Smooth muscle cell (in vitro differentiated cells): ENCODE data around the gene JARID2. TPM values are rescaled to one million over a fixed set of nuclear protein-coding genes. Genes with fewer than 3 reads are reported as not detected.

Source experiments
- DNase-seq: peaks from one replicate; lab custom pipeline; 2025; ENCODE audit not compliant: unreplicated experiment; lab: John Stamatoyannopoulos, UW
- H2AFZ ChIP-seq: fragments of 200-600 bp; sonication (generic); 2 replicates; pipeline ENCODE4 v1.6.0; 2016; ENCODE audit warnings: antibody characterized with exemption, low read depth, mild to moderate bottlenecking
- H3F3A ChIP-seq: fragments of 200-600 bp; sonication (generic); 2 replicates; pipeline ENCODE4 v1.6.0; 2017; ENCODE audit warnings: antibody characterized with exemption, low read depth
- H3K27ac ChIP-seq: fragments of 200-600 bp; sonication (generic); 2 replicates; pipeline ENCODE4 v1.5.1; 2016; ENCODE audit warnings: low read depth, mild to moderate bottlenecking
- H3K27me3 ChIP-seq: fragments of 200-600 bp; sonication (generic); 2 replicates; pipeline ENCODE4 v1.6.1; 2016; ENCODE audit warnings: low read depth, mild to moderate bottlenecking
- H3K36me3 ChIP-seq: fragments of 200-600 bp; sonication (generic); 2 replicates; pipeline ENCODE4 v1.5.1; 2016; ENCODE audit warnings: low read depth
- H3K4me1 ChIP-seq: fragments of 200-600 bp; sonication (generic); 2 replicates; pipeline ENCODE4 v1.5.1; 2016; ENCODE audit warnings: low read depth
- H3K4me2 ChIP-seq: fragments of 200-600 bp; sonication (generic); 2 replicates; pipeline ENCODE4 v1.6.0; 2016; ENCODE audit warnings: mild to moderate bottlenecking
- H3K4me3 ChIP-seq: fragments of 200-600 bp; sonication (generic); 2 replicates; pipeline ENCODE4 v1.5.1; 2016; ENCODE audit warnings: mild to moderate bottlenecking
- H3K79me2 ChIP-seq: fragments of 200-600 bp; sonication (generic); 2 replicates; pipeline ENCODE4 v1.6.0; 2016; ENCODE audit warnings: low read depth, mild to moderate bottlenecking
- H3K9ac ChIP-seq: fragments of 200-600 bp; sonication (generic); 2 replicates; pipeline ENCODE4 v1.6.0; 2016; ENCODE audit warnings: low read depth
- H3K9me3 ChIP-seq: fragments of 200-600 bp; sonication (generic); replicated peaks from 2 replicates; pipeline ENCODE4 v1.5.1; 2016; ENCODE audit warnings: low read depth
- H4K20me1 ChIP-seq: fragments of 200-600 bp; sonication (generic); 2 replicates; pipeline ENCODE4 v1.6.0; 2016; ENCODE audit warnings: low read depth
- CTCF ChIP-seq: fragments of 200-600 bp; sonication (generic); IDR thresholded peaks from 2 replicates; pipeline ENCODE4 v1.5.1; 2017; ENCODE audit warnings: borderline replicate concordance, mild to moderate bottlenecking, antibody characterized with exemption; ENCODE audit not compliant: insufficient read depth, poor library complexity, severe bottlenecking
- WGBS: methylation state at CpG from one replicate; pipeline ENCODE4 v1.1.7; 2016; ENCODE audit warnings: low lambda C conversion rate; 5-methylcytosine and 5-hydroxymethylcytosine counted together
- polyA plus RNA-seq: library from polyadenylated mRNA; unstranded; fragments of >200 nt; fragmentation: Nextera tagmentation; extraction: Ambion mirVana; gene quantifications from 2 replicates; pipeline ENCODE4 v1.2.1, GENCODE V29; 2016
- total RNA-seq: library from RNA; depleted of rRNA; stranded (reverse); fragments of >200 nt; gene quantifications from 2 replicates; pipeline ENCODE4 v1.2.3, GENCODE V29; 2014

Gene JARID2
- total and polyA plus RNA-seq, 2 experiments from 2014 or later, result 5.2 to 10.2 TPM

DNA sequence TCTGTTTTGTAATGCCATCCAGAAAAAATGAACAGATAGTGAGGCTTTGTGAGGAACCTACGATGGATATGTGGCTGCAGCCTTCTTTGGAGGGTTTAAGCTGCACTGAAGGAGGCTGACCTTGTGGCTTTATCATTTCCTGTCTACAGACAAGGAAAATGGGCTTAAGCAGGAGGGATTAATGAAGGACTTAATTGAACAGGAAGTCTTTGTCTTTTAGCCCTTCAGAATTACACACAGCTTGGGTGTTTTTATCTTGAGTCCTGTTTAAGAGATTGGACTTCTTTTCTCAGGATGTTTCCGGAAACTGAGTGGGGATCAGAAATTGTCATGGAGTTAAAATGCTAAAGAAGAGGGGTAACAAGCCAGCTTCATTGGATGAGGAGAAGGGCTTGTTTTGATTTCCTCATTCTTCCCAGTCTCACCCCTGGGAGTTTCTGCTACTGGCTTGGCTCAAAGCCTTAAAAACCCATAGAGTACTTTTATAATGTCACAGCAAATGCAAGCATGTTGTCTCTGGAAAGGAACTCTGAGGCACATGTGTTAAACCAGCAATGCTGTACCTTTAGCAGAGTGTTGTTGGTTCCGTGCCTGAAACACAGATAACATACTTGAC, 193.6 kb downstream of the JARID2 start:
- Histone ChIP-seq H3K4me1 (peaks cover 42% of the 10 kb centered on the region), H3F3A (no peaks in the 10 kb centered on the region), H3K27ac (no peak overlapping the region), H3K4me3 (no peak overlapping the region), H3K36me3 (no peaks in the 10 kb centered on the region), H2AFZ (no peak overlapping the region), H3K27me3 (no peaks in the 10 kb centered on the region), H3K9me3 (no peaks in the 10 kb centered on the region), H4K20me1 (peaks cover 97% of the 10 kb centered on the region), H3K79me2 (peaks cover 45% of the 10 kb centered on the region), H3K9ac (no peak overlapping the region), H3K4me2 (peak overlapping the region; percentile 22)
- no peak for TF ChIP-seq CTCF
- no peak for DNase-seq
- WGBS, result 59% methylated on average over 3 of the region's 3 CpGs

DNA sequence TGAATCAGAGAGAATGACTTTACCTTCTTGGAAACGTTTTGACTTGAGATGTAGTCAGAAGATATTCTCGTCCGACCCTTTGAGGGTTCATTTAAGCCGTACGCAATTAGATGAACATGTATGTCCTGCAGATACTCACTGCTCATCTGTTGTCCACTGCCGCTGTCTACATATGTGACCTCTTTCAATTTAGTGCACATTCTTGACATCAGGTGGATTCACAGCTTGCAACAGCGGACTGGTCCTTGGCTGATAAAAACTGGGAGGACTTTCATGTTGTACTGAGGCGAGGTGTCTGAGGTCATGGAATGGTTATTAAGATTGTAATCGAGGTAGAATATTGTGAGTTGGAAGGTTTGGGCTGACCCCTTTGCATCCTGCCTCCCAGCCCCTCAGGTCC, 194.2 kb downstream of the JARID2 start:
- H3F3A ChIP-seq, result no peaks in the 10 kb centered on the region
- no peaks in the 10 kb centered on the region for H3K36me3 ChIP-seq
- H2AFZ ChIP-seq, result no peak overlapping the region
- no peak overlapping the region for H3K9ac ChIP-seq
- 80% methylated on average over 9 of the region's 9 CpGs for WGBS
- no peaks in the 10 kb centered on the region for H3K27me3 ChIP-seq
- no peak overlapping the region for H3K27ac ChIP-seq
- H3K4me2 ChIP-seq, result no peak overlapping the region
- H3K79me2 ChIP-seq, result peaks cover 43% of the 10 kb centered on the region
- TF ChIP-seq CTCF, result no peak
- H3K9me3 ChIP-seq, result no peaks in the 10 kb centered on the region
- no peak overlapping the region for H3K4me3 ChIP-seq
- H3K4me1 ChIP-seq, result peaks cover 42% of the 10 kb centered on the region
- no peak for DNase-seq
- peaks cover 96% of the 10 kb centered on the region for H4K20me1 ChIP-seq

GRCh38 chr6:15441215-15441868, 195.5 kb downstream of the JARID2 start:
- peaks cover 98% of the 10 kb centered on the region for H4K20me1 ChIP-seq
- no peak overlapping the region for H3K27ac ChIP-seq
- H3F3A ChIP-seq, result no peaks in the 10 kb centered on the region
- no peak overlapping the region for H3K4me2 ChIP-seq
- 76% methylated on average over 7 of the region's 7 CpGs for WGBS
- no peak overlapping the region for H3K4me3 ChIP-seq
- TF ChIP-seq CTCF, result peak; percentile 73
- no peak for DNase-seq
- H3K9me3 ChIP-seq, result no peaks in the 10 kb centered on the region
- no peak overlapping the region for H2AFZ ChIP-seq
- no peak overlapping the region for H3K9ac ChIP-seq
- H3K27me3 ChIP-seq, result no peaks in the 10 kb centered on the region
- no peaks in the 10 kb centered on the region for H3K36me3 ChIP-seq
- peaks cover 44% of the 10 kb centered on the region for H3K79me2 ChIP-seq
- peaks cover 42% of the 10 kb centered on the region for H3K4me1 ChIP-seq

DNA sequence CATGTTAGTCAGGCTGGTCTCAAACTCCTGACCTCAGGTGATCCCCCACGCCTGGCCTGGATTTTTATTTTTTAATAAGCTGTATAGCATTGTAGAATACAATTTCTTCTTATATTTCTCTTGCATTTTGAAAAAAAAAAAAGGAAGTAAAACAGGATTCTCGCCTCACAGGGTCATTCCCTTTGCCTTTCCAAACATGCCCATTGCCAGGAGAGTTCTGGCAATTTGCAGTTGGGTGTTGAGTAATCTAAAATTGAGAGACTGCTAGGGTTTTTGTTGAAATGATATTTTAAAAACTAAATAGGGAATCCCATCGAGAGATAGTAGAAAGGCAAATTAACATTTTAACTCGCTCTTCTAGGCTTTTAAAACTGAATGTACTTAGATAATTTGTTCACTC, 196.1 kb downstream of the JARID2 start:
- Histone ChIP-seq H3K27me3 (no peaks in the 10 kb centered on the region), H3K9me3 (no peaks in the 10 kb centered on the region), H3K4me1 (peaks cover 43% of the 10 kb centered on the region), H4K20me1 (peaks cover 98% of the 10 kb centered on the region), H3K27ac (no peak overlapping the region), H3K4me2 (no peak overlapping the region), H3K9ac (no peak overlapping the region), H3K79me2 (peaks cover 40% of the 10 kb centered on the region), H3K36me3 (no peaks in the 10 kb centered on the region), H3K4me3 (no peak overlapping the region), H2AFZ (no peak overlapping the region), H3F3A (no peaks in the 10 kb centered on the region)
- TF ChIP-seq CTCF, result no peak
- DNase-seq, result no peak
- 96% methylated on average over 4 of the region's 4 CpGs for WGBS
